NOMO-1 treated with DMSO at 0.1 percent for 48 hours (cell line): Measurements from ENCODE around the gene ZNF675.
"Not testable (repeated sequence)": the region's sequence is repeated elsewhere in the genome, so short reads cannot be mapped to it uniquely, and the experiment has no call there.

ENCODE experiments used
- DNase-seq: peaks from one replicate; lab custom pipeline; 2025; ENCODE audit not compliant: unreplicated experiment; lab: John Stamatoyannopoulos, UW

The ZNF675 gene

DNA sequence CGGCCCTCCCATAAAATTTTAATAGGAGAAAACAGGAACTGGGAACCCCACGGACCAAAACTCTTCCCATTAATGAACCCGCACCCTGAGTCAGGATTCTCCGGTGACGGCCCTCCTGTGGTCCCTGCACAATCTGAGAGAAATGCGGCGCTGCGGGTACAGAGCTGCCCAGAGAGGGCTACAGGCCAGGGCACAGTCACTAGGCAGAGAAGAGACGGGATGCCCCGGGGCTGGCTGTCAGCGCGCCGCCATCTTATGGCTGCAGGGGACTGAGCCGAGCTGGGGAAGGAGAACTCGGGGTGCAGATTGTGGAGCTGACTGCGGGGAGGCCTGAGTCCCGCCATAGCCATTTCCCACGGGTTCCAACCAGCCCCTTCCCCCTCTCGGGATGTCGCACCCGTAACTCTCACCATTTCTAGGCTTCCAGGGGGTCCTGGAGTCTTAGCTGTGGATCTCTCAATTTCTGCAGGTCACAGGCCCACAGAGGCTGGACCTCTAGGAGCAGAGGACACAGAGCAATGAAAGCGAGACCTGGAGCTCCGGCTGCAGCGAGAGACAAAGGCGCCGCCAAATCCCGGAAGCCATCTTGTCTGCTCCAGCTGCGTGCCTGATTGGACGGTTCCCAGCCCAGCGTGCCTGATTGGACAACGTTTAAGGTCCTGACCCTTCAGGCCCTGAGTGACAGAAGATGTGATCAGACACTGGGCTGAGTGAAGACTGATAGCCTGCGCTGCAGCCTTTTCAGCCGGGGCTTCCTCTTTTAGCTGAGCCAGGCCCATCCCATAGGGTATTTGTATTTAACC lies at the start of gene ZNF675:
Gene ZNF675, minus strand, starts transcription at position 592 of the 803 bp plus-strand sequence. Its CDS starts 179 bp downstream, at position 413.
- no peak for DNase-seq

DNA sequence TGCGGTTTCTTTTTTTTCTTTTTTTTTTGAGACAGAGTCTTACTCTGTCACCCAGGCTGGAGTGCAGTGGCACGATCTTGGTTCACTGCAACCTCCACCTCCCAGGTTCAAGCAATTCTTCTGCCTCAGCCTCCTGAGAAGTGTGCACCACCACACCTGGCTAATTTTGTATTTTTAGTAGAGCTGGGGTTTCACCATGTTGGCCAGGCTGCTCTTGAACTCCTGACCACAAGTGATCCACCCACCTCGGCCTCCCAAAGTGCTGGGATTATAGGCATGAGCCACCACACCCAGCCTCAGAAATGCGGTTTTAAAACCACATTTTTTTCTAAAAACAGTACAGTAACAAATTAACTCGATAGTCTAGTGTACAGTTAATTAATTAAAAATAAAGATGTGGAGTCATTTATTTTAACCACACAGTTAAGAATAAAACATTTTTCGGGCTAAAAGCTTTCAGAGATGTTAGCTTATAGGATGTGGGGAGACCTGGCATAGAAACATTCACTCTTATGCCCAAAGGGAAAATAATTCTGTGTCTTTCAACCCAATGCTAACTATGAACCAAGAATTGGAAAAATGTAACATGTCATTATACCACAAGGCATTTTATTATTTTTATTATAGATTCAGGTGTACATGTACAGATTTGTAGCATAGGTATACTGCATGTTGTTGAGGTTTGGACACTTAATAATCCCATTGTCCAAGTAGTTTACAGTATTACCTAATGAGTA lies 43.9 kb upstream of the ZNF675 start:
- DNase-seq = not testable (repeated sequence)

GRCh38 chr19:23724161-23724560 lies 37.1 kb upstream of the ZNF675 start:
- not testable (repeated sequence) for DNase-seq

DNA sequence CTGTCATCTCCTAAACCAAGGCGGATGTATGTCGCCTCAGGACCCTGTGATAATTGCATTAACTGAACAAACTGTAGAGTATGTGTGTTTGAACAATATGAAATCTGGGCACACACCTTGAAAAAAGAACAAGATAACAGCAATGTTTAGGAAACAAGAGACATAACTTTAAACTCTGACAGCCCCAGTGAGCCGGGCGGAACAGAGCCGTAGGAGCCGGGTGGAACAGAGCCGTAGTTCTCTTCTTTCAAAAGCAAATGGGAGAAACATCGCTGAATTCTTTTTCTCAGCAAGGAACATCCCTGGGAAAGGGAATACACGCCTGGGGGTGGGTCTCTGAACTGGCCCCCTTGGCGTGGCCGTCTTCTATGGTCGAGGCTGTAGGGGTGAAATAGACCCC lies 31.8 kb upstream of the ZNF675 start:
- no peak for DNase-seq

GRCh38 chr19:23716792-23717191 lies 29.8 kb upstream of the ZNF675 start:
- no peak for DNase-seq

GRCh38 chr19:23709347-23709746 lies 22.3 kb upstream of the ZNF675 start:
- DNase-seq = no peak

DNA sequence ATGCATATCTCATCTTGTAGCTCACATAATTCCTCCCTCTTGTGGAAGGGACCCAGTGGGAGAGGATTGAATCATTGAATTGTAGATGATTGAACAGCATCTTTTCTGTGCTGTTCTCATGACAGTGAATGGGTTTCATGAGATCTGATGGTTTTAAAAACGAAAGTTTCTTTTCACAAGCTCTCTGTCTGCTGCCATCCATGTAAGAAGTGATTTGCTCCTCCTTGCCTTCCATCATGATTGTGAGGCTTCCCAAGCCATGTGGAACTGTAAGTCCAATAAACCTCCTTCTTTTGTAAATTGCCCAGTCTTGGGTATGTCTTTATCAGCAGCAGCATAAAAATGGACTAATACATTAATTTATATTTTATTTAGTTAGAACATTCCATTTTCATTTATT lies 19.6 kb upstream of the ZNF675 start:
- DNase-seq = no peak

- DNase-seq = no peak
Measured at GRCh38 chr19:23699521-23699860, 12.5 kb upstream of the ZNF675 start.

DNA sequence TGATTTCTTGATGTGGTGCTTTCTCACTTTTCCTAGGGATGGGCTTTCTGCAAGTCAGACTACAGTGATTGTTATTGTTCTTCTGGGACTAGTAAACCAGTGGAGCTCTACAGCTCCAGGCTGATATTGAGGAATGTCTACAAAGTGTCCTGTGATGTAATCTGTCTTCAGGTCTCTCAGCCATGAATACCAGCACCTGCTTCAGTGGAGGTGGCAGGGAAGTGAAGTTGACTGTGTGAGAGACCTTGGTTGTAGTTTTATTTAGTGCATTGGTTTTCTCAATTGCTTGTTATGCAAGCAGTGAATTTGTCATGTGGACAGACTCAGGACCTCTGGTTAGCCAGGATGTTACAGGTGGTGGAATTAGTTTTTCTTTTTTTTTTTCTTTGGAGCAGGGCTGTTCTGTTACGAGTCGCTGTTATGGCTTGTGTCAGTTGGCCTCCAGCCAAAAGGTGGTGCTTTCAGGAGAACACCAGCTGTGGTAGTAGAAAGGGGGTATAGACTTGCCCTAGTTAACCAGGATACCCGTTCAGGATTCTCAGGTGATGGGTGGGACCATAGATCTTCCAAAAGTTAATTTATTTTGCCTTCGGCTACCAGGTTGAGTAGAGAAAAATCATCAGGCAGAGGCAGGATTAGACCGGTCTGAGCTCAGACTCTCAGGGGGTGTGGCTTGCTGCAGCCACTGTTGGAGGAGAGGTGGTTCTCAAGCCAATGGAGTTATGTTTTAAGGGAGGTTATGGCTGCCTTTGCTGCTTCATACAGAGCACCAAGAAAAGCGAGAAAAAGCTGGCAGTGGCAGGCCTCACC lies 11.9 kb upstream of the ZNF675 start:
- DNase-seq = no peak

GRCh38 chr19:23692937-23693336 lies 5.9 kb upstream of the ZNF675 start:
- DNase-seq = not testable (repeated sequence)

GRCh38 chr19:23673132-23673531 lies 13.9 kb downstream of the ZNF675 start:
- no peak for DNase-seq

- DNase-seq = not testable (repeated sequence)
Measured at GRCh38 chr19:23668606-23669005, 18.4 kb downstream of the ZNF675 start.

DNA sequence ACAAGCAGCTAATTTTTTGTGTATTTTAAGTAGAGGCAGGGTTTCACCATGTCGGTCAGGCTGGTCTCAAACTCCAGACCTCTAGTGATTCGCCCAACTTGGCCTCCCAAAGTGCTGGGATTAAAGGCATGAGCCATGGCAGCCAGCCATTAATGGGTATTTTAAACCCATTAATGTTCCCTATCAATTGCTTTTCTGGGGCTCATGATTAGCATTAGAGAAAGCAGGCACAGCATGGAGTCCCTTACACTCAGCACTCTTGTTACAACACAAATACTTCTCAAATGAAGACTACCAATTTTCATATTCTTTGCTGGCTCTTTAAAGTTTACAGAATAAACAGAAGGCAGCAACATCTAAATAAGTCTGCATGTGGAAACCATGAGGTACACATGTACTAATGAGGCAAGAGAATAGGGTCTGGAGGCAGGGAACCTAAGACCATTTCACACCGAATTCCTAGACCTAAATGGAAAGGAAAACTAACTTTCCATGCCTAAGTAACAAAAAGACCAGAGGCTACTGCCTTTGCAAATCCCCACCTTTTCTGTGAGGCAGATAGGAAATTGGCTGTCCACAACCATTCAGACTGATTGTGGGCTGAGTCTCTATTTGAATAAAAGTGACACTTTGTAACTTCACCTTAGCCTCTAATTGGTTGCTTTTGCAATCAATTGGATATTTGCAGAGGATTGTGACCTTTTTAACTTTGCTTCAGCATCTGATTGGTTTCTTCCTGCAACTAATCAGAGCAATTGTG lies 21.2 kb downstream of the ZNF675 start:
- DNase-seq = no peak

DNA sequence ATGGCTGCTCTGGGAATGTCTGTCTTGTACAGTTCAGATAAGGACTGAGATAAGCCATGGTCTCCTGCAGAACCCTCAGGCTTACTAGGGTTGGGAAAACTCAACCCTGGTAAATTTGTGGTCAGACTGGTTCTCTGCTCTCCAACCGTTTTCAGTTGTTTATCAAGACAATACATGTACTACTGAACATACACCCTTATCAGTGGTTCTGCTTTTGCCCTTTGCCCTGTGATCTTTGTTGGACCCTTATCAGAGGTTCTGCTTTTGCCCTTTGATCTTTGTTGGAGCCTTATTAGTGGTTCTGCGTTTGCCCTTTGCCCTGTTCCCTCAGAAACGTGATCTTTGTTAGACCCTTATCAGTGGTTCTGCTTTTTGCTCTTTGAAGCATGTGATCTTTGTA lies 37.2 kb downstream of the ZNF675 start:
- not testable (repeated sequence) for DNase-seq
